HG02763 (cell line): ENCODE results near the gene MYOM3.

Source experiments
- ATAC-seq: cut with Tn5 transposase; IDR thresholded peaks from one replicate; pipeline ENCODE4 v1.9.1; 2021; ENCODE audit warnings: mild to moderate bottlenecking, moderate library complexity; ENCODE audit not compliant: unreplicated experiment

The MYOM3 gene

DNA sequence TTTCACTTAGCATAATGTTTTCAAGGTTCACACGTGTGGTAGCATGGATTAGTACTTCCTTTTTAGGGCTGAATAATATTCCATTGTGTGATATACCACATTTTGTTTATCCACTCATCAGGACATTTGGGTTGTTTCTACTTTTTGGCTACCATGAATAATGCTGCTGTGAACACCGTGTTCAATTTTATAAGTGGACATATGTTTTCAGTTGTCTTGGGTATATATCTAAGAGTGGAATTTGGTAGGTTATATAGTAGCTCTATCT lies 27.2 kb upstream of the MYOM3 start:
- no peak for ATAC-seq

DNA sequence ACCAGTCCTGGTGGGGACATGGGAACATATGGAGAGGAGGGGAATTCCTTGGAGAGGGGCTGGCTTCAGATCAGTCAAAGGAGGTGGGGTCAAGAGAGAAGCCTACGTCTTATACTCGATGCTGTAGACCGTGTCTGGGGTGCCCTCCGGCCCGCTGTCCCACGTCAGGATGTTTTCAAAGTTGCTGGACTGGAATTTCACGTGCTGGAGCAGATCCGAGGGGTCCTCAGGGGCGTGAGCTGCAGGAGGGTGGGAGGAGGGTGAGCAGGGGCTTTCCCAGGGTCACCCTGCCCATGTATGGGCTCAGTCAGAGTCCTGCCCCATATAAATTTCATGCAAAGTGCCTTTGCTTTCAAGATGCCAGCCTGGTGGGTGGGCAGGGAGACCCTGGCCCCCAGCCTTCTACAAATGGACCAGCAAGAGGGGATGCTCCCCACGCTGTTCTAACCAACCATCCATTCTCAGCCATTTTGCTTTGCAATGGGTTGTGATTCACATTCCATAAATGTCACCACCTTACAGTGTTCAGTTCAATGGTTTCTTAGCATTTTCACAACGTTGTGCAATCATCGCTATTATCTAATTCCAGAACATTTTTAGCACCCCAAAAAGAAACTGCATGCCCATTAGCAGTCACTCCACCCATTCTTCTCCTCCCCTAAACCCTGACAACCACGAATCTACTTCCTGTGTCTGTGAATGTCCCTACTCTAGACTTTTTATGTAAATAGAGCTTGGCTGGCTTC lies 26.7 kb upstream of the MYOM3 start:
- no peak for ATAC-seq

GRCh38 chr1:24136956-24137539 lies 25.1 kb upstream of the MYOM3 start:
- no peak for ATAC-seq

GRCh38 chr1:24134376-24134775 lies 22.4 kb upstream of the MYOM3 start:
- no peak for ATAC-seq

DNA sequence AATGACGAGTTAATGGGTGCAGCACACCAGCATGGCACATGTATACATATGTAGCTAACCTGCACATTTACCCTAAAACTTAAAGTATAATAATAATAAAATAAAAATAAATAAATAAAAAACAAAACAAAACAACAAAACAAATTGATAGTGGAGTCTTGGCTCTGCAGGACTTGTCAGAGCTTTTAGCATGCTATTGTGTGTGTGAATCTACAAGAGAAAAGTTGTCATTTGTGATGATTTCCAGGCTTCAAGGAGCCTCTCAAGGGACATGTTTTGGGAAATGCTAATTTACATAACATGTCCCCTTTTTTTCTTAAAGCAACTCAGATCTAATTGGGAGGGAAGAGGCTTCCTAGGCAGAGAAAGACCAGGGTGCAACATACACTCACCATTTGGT lies 21.9 kb upstream of the MYOM3 start:
- ATAC-seq = no peak

- no peak for ATAC-seq
Measured at GRCh38 chr1:24130385-24130784, 18.4 kb upstream of the MYOM3 start.

DNA sequence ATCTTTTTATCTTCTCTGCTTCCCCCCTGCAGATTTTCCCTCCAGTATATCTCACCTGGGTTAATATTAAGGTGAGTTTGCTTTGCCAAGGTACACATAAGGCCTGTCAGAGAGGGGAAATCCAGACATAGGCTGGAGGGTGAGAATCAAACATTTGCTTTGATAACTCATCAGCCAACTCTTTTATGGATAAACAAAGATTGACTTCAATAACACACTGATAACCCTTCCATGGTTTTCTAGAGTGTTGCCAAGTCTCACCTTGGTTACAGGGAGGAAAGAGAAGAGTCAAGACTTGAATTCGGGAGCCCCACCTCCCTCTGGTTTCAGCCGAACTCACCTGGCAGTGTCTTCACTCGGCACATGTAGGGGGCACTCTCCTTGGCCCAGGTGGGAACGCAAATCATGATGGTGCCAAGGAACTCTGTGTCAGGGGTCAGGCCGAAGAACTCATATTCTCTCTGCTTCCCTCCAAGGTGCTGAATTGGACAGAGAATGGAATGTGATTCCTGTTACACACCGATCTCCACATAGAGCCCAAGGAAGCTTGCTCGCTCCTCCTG lies 15.9 kb upstream of the MYOM3 start:
- ATAC-seq = no peak

GRCh38 chr1:24127134-24127800 lies 15.3 kb upstream of the MYOM3 start:
- no peak for ATAC-seq

- no peak for ATAC-seq
Measured at GRCh38 chr1:24126672-24127023, 14.7 kb upstream of the MYOM3 start.

DNA sequence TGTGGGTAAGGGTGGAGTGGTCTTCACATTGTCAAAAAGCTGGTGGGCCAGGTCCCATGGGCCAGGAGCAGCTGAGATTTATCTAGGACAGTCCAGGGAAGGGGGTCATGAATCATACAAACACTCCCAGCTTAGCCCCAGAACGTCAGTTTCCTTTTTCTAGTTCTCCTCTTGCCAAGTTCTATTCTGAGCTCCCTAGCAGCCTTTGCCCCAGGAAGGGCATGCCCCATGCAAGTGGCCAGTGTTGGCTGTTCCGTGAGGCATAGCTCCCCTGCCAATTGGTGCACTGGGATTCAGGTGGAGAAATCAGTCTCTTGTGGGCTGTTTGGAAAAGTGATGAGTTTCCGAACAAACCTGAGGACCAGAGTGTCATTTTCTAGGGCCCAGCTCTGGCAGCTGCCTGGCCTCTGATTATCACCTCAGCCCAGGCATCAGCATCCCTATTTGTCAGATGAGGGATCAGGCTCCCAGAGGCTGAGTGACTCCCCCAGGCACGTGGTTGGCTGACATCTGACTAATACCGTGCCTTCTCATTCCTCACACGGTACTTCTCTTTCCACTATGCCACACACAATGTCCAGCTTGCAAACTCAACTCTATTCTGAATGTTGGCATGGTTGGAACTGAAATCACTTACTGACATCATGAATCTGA lies 14.2 kb upstream of the MYOM3 start:
- no peak for ATAC-seq

DNA sequence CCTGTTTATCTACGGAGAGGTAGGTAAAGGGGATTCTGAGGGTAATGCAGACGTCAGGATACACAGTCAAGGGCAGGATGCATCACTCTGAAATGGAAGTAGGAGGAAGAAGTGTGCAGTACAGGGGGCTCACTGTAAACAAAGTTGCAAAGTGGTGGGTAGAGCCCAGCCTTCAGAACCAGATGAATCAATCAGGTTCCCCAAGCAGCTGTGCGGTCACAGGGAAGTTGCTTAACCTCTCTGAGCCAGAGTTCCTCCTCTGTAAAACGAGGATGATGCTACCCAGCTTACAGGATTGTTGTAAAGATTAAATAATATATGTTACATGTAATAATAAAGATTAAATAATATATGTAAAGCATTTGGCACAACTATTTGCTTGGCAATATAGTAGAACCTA lies 13.5 kb upstream of the MYOM3 start:
- no peak for ATAC-seq

DNA sequence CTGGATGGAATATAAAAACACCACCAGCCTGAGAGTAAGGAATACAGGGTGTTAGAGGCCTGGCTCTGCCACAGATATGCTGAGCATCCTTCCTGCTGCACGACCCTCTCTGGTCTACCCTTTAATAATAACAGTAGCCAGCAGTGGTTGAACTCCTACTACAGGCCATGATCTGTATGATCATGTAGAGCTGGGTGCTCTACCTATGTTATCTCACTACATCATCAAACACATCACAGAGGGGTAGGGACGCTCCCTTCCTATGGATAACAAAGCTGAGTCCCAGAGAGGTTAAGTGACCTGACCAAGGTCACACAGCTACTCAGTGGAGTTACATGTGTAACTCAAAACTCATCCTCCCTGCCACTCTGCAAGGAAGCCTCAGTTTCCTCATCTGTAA lies 13.0 kb upstream of the MYOM3 start:
- ATAC-seq = no peak

DNA sequence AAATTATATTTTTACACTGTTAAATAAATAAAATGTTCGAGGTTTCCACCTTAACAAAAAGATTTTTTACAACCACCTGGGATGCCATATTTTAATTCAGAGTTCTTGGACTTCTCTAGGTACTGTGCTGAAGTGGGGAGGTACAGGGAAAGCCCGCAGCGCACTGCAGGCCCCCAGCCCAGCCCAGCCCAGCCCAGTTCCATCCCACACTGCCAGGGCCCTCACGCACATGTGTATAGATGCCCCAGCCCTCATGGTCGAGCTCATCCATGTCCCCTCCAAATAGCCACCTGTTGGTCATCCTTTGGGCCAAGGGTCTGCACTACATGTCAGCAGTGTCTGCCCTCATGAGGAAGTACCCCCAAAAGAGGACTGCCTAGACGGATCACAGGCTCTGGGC lies 11.7 kb upstream of the MYOM3 start:
- no peak for ATAC-seq

GRCh38 chr1:24122776-24123175 lies 10.8 kb upstream of the MYOM3 start:
- ATAC-seq = no peak

GRCh38 chr1:24121406-24121805 lies 9.5 kb upstream of the MYOM3 start:
- no peak for ATAC-seq

DNA sequence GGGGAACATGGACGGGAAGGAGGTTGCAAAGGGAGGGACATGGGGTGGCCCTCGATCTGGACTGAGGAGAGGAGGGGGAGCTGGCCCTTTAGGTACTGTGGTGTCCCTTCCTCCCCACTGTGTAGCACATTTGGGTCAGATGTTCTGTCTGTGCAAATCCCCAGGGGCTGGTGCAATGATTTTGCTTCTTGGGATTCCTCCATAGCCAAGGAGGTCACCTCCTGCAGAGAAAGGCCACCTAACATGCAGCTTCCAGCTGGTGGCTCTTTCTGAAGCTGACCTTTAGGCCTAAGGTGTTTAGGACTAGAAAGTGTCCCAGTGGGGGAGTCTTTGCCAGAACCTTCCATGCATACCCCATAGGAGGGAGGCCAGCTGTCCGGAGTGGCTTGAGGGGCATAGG lies 9.0 kb upstream of the MYOM3 start:
- no peak for ATAC-seq

- no peak for ATAC-seq
Measured at GRCh38 chr1:24119859-24120756, 8.2 kb upstream of the MYOM3 start.

- no peak for ATAC-seq
Measured at GRCh38 chr1:24119489-24119858, 7.5 kb upstream of the MYOM3 start.

DNA sequence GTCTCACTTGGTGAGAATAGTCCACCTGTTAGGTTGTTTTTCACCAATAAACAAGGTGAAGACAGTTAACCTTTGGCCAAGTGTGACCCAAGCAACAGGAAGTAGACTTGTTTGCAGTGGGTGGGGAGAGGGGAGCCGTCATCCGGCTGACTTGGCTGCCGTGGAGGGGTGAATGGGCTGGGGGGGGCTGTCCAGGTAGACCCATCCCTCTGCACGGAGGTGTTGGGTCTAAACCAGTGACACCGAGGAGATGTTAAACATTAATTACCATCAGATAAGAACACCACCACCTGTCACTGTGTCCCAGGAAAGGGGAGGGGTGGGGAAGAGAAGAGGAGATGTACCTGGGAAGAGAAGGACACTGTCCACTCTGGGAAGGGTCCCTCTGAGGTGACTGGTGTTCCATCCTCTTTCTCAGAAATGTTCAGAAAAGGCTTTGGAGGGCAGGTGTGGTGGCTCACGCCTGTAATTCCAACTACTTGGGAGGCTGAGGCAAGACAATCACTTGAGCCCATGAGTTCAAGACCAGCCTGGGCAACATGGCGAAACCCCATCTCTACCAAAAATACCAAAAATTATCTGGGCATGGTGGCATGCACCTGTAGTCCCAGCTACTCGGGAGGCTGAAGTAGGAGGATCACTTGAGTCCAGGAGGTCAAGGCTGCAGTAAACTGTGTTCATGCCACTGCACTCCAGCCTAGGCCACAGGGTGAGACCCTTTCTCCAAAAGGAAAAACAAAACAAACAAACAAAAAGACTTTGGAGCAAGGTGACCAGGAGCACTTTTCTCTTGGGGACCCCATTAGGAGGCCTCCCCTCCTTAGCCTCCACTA lies 6.7 kb upstream of the MYOM3 start:
- no peak for ATAC-seq
